SKM-1 (cell line): ENCODE measurements around the gene RLF.
"Not testable (repeated sequence)": the region's sequence is repeated elsewhere in the genome, so short reads cannot be mapped to it uniquely, and the experiment has no call there.

Source experiments
- DNase-seq: peaks from one replicate; lab custom pipeline; 2025; ENCODE audit not compliant: unreplicated experiment; lab: John Stamatoyannopoulos, UW

RLF gene

DNA sequence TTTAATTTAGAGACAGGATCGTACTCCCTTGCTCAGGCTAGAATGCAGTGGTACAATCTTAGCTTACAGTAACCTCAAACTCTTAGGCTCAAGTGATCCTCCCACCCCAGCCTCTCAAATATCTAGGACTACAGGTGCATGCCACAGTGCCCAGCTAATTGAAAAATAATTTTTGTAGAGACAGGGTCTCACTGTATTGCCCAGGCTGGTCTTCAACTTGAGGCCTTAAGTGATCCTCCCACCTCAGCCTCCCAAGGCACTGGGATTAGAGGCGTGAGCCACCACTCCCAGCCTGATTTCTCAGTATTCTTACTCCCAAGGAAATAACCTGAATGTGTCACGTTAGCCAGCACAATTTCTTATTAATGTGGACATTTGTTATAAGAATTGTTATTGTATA, 9.8 kb downstream of the RLF start:
- no peak for DNase-seq

DNA sequence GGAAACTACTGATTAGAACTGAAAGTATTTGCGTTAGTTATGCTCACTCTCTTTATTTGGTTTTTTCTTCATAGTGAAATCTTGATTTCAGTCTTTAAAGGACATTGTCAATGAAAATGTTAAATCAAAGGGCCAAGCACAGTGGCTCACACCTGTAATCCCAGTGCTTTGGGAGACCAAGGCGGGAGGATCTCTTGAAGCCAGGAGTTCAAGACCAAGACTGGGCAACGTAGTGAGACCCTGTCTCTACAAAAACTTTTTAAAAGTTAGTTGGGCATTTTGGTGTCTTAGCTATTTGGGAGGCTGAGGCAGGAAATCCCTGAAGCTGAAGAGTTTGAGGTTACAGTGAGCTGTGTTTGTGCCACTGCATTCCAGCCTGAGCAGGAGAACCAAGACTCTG, 13.6 kb downstream of the RLF start:
- no peak for DNase-seq

DNA sequence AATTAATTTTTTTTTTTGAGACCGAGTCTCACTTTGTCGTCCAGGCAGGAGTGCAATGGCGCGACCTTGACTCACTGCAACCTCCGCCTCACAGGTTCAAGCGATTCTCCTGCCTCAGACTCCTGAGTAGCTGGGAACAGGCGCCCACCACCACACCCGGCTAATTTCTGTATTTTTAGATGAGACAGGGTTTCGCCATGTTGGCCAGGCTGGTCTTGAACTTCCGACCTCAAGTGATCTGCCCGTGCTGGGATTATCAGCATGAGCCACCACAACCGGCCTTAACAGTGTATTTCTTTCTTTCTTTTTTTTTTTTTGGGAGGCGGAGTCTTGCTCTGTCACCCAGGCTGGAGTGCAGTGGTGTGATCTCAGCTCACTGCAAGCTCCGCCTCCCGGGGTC, 15.8 kb downstream of the RLF start:
- DNase-seq, result not testable (repeated sequence)

DNA sequence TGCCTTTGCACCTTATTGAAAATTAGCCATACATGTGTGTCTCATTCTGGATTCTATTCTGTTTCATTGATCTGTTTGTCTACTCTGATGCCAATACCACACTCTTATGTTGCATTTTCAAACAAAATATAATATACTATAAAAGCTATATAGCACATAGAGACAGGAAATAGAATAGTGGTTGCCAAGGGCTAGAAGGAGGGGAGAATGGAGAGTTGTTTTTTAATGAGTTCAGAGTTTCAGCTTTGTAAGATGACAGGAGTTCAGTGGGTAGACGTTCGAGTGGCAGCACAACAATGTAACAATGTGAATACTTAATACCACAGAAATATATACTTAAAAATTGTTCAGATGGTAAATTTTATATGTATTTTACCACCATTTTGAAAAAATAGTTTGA, 17.0 kb downstream of the RLF start:
- DNase-seq, result no peak

DNA sequence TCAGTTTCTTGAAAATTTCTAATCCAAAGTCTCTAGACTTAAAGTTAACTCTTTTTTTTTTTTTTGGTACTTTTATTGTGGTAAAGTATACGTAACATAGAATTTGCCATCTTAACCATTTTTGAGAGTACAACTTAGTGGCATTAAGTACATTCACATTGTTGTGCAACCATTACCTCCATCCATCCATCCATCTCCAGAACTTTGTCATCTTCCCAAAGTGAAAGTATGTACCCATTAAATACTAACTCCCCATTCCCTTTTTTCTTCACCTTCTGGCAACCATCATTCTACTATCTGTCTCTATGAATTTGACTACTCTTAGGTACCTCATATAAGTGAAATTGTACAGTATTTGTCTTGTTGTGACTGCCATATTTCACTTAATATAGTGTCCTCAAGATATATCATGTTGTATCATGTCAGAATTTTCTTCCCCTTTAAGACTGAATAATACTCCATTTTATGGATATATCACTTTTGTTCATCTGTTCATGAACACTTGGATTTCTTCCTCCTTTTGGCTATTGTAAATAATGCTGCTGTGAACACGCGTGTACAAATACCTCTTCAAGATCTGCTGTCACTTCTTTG, 18.4 kb downstream of the RLF start:
- no peak for DNase-seq

DNA sequence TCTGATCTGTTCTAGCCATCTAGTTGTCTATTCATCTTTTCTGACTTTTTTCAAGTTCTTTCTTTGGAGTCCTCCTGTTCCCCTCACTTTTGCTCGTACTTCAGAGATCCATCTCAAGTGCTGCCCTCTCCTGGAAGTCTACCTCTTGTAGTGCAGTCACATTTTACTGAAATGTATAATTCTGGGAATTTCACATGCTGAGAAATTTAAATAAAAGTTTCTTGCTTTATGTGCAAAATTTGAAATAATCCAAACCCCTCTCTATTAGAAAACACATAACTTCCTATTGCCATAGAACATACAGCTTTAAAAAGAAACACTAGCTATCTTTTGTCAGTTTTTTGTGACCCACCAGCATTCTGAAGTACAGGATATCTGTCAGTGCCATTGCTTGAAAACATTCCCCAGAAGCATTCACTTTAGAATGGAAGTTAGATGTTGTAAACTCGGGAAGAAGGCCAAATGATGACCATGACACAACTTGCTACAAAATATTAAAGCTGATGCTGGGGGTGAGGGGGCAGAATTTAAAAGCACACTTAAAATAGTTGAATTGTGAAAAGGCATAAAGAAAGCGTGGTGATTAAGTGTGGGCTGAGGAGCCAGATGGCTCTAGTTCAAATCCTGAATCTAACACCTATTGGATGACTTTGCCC, 22.0 kb downstream of the RLF start:
- no peak for DNase-seq

DNA sequence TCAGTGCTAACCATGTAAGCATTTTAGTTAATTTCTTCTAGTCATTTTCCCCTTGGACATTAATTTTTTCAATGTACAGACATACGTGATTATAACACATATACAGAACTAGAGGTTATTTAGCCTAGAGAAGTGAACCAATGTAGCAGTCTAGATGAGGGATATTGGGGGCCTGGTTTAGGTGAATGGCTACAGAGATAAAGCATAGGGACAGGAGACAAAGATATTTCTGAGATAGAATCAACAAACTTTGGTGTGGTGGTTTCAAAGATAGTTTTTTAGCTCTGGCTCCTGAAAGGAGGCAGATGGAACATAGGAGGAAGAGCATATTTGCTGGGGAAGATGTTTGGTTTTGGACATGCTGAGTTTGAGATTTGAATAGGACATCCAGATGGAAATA, 23.0 kb downstream of the RLF start:
- no peak for DNase-seq

DNA sequence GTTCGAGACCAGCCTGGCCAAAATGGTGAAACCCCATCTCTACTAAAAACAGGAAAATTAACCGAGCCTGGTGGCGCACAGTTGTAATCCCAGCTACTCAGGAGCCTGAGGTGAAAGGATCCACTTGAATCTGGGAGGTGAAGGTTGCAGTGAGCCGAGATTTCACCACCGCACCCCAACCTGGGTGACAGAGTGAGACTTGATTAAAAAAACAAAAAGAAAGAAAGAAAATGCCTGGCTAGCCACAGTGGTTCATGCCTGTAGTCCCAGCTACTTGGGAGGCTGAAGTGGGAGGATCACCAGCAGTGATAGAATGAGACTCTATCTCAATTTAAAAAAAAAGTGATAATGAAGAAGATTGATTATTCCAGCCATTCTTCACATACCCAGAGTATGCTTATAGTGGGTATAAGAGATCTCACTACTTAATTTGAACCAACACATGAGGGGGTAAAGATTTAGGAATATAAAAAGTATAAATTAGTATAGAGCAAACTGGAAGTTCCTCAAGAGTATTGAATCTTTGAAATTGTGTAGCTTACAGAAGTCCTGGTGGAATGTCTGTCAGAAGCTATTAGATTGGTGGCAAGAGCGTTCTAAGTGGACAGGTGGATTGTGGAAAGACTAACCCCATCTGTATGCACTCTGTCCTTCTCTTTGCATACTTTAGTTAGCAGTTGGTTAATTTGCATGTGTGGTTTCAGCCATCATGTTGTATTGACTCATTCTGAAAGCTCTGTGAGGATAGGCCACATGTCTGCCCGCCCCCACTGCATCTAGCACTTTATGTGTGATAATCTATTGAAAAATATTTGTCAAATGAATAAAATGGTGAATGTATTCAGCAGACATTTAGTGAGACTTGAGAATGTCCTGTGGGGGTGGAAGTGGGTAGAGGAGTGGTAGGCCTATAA, 25.0 kb downstream of the RLF start:
- no peak for DNase-seq

DNA sequence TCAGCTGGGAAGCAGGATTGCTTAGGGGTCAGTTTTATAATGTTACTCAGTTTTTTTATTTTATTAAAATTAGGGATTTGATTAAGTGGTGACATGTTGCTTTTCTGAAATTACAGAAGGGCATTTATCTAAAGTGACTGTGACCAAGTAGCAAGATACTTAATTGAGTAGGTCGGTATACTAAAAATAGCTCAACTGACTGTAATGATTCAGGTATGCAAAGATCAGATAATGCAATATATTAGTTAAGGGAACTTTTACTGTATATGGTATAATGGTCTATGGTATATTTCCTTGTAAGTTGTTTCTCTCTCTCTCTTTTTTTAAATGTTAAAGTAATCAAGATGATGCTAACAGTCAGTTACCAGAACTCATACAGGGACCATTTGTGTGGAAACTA, 26.2 kb downstream of the RLF start:
- DNase-seq, result no peak

DNA sequence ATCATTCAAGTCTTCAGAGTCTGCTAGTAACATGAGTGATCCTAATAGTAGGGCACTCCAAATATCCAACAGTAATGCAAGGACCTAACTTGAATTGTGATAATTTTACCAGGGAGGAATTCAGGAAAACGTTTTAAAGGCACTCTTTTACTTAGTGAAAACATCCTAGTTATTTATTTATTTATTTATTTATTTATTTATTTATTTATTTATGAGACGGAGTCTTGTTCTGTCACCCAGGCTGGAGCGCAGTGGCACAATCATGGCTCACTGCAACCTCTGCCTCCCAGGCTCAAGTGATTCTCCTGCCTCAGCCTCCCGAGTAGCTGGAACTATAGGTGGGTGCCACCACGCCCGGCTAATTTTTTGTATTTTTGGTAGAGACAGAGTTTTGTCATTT, 33.5 kb downstream of the RLF start:
- DNase-seq, result not testable (repeated sequence)

DNA sequence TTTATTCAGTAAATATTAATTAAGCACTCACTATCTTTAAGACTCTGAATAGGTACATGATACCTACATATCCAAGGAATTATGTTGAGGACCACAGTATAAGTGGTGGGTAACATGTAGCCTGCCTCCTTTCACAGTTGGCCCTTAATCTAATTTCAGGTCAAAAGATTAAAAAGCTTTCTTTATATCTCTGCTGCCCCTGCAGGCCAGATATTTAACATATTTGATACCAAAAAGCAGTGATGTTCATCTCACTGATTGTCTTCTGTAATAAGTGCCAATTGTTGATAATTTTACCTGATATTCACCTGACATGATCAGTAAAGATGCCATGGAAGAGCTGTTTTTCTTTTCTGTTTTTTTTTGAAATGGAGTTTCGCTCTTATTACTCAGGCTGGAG, 36.5 kb downstream of the RLF start:
- no peak for DNase-seq

DNA sequence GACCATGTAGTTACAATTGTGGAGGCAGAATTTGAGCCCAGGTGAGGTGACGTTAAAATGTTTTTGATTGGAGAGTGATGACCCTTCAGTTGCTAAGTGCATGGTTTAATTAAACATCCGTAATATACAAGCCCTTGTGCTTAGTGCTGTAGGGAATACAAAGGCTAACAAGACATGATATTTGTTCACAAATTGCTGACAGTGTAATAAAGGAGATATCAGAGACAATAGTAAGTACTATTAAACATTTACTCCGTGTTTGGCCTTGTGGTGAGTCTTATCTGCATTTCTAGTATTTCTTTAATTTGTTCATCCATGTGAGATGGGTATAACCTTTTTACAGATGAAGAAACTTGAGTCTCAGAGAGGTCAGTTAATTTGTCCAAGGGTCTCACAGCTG, 37.9 kb downstream of the RLF start:
- no peak for DNase-seq

DNA sequence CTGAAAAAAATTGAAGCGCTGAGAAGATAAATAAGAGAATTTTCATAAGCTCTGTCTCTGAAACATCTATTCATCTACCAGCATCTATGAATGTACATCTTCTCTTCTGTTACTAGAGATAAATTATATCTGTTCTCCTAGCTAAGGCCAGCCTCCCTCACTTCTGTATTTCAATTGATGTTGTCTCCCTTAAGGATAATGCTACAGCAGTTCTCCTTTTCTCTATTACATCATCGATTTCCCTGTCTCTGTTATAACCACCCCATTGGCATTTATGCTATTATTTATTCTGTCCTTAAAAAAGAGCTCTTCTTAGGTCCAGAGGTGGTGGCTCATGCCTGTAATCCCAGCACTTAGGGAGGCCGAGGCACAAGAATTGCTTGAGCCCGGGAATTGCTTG, 43.7 kb downstream of the RLF start:
- no peak for DNase-seq

DNA sequence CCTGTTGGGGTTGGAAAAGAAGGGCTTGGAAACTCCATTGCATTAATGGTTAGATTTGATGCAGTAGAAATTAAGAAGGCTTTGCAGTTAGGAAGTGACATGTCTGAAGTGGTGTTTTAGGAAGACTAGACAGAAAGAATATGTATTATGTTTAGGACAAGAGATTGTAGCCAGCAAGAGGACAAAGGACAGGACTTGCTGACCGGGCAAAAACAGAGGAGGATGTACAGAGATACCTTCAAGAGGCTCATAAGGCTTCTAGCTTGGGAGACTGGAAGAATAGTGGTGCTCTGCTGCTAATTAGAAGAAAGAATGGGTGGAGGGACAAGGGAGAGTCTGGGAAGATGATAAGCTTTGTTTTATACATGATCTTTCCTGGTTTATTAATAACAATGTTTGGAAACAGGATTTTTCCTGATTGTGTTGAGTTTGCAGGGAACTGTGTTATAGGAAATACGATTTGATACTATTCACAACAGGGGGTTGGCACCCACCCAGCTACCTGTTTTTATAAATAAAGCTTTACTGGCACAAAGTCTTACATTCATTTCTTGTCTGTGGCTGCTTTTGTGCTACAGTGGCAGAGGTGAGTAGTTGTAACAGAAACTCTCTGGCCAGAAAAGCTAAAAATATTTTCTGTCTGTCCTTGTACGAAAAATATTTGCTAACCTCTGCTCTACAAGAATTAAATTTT, 49.5 kb downstream of the RLF start:
- no peak for DNase-seq

DNA sequence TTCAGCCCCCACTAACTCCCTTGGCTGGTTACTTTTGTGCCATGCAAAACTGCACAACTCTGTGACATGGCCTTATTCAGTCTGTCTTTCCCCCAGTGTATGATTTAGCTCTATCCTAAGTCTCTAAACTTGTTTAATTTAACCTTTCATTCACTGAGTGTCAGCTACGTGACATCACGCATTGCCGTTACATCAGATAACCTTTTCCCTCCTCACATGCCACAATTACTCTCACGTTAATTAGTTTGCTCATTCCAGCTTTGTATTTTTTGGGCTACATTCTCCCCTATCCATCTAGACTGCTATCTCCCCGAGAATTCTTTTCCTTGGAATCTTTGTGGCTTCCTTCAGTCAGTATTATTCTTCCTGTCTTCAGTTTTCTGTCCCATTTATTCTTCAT, 57.1 kb downstream of the RLF start:
- DNase-seq, result no peak

DNA sequence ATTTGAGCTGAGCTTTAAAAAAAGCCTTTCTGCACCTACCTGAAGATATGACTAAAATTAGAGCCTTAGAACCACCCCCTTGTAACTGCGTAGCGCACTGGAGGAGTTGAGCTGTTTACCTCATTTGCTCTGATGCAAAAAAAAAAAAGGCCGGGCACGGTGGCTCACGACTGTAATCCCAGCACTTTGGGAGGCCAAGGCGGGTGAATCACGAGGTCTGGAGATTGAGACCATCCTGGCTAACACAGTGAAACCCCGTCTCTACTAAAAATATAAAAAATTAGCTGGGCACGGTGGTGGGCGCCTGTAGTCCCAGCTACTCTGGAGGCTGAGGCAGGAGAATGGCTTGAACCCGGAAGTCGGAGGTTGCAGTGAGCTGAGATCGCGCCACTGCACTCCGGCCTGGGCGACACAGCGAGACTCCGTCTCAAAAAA, 60.3 kb downstream of the RLF start:
- not testable (repeated sequence) for DNase-seq

DNA sequence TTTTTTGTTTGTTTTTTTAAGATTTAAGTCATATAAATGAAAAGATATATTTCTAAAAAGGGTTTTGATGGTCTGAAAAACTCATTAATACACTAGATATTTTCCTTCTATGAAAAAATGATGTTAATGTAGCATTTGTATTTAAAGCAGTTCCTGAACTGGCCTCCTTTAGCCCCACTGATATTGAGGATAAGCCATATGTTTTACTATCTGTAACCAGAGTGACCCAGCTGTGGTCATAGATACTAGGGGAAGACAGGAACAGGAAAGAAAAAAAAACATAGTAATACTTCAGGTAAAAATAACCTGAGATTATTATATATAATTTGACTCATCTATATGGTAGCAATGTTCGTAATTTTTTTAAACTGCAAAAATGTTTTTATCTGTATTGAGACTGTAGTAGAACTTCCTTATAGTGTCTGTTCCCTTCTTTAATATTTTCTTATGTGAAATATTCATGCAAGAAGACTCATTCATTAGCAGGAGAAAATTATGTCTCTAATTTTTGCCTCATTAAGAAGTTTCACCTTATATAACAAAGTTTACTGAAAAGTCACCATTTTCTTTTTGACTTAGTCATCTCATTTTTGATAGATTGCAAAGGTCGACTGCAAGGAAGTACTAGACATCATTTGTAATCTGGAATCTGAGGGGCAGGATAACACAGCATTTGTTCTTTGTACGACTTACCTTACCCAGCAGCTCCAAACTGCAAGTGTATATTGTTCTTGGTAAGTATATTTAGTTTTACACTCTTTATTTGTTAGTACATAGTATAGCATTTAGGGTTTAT, 61.0 kb downstream of the RLF start:
- no peak for DNase-seq

DNA sequence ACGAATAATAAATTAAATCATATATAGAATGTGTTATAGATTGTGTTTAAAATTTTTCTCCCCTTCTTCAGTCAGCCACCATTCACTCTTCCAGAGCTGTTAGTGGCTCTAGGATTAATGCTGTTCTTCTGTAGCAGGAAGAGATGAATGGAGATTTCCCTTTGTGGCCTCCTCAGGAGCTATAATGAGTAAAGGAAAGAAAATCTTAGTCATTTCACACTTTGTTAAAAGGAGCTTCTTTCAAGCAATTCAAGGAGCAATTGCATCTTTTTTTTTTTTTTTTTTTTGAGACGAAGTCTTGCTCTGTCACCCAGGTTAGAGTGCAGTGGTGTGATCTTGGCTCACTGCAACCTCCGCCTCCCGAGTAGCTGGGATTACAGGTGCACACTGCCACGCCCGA, 62.9 kb downstream of the RLF start:
- DNase-seq, result no peak

DNA sequence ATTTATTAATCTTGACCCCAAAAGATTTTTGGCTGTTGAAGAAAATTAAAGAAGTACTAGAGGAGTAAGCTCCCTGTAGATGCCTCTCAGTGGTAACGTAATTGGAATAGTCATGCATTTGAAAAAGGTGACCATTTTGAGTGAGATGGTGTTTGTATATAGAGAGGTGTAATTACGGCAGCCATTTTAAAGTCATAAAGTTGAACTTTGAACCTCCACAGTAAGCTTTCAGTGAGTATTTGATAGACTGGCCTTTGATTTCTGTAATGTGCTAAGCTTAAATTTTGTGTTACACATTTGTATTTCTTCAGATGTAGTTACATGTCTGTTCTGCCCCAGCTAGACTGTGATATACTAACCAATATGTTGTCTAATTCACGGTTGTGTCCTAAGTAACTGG, 65.0 kb downstream of the RLF start:
- DNase-seq, result no peak

DNA sequence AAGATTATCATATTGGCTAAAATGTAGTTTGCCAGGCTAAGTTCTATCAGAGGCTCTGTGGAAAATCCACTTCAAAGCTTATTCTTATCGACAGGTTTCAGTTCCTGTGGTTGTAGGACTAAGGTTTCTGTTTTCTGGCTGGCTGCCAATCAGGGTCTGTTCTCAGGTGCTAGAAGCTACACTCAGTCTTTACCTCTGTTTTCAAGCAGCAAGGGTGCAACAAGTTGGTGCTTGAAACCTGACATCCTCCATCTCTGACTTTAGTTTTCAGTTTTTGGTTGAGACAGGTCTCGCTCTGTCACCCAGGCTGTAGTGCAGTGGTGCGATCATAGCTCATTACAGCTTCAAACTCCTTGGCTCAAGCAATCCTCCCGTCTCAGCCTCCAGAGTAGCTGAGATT, 71.3 kb downstream of the RLF start:
- no peak for DNase-seq

DNA sequence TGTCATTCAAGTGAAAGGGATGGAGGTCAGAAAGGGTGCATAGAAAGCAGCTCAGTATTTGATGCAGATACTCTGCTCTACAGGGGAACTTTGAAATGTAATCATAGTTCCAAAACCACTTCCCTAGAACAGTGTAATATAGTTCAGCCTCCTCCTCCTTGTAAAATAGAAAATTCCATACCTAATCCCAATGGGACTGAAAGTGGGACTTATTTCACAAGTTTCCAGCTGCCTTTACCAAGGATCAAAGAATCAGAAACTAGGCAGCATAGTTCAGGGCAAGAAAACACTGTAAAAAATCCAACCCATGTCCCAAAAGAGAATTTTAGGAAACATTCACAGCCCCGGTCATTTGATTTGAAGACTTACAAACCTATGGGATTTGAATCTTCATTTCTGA, 78.4 kb downstream of the RLF start:
- DNase-seq, result no peak
